ENCODE data around the gene RIN3.
A peak's percentile ranks its signal among the peaks of the same experiment; 100 is the strongest.

DNA sequence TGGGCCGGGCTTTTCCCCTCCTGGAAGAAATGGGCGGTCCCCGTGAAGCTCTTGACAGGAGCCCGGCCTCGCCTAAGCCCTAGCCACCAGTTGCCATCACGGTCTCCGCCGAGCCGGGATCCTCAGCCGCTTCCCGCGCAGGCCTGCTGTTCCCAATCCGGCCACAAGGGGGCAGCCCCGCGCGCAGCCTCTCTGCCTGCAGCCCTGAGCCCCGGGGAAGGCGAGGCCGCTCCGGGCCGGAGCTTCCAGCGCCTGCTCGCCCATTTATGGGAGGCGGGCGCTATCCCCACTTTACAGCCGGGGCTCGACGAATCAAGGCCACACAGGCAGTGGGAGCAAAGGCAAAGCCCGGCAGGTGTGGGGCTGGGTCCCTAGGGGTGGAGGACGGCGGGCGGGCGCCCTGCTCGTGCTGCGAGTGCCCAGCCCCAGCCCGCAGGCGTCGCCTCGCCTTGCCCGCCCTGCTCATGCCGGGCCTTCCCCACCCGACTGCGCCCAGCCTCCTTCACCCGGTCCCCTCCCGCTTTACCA, 173.4 kb downstream of the RIN3 start:
- TF ChIP-seq STAT1 (conservative IDR thresholded peaks at IDR 0.05) (no peak), MYC (IDR thresholded peaks at IDR 0.05; ENCODE audit: insufficient read depth, insufficient read length, insufficient replicate concordance, low read length, severe bottlenecking) (no peak), ZNF24 (IDR thresholded peaks at IDR 0.05) (no peak), TCF7 (IDR thresholded peaks at IDR 0.05; ENCODE audit: borderline replicate concordance) (no peak), SIX5 (IDR thresholded peaks at IDR 0.05; ENCODE audit: low read depth, low read length, severe bottlenecking) (no peak), TCF12 (IDR thresholded peaks at IDR 0.05; ENCODE audit: low read depth, low read length) (no peak), SP1 (IDR thresholded peaks at IDR 0.05; ENCODE audit: low read depth, low read length) (no peak), EP300 (IDR thresholded peaks at IDR 0.05; ENCODE audit: borderline replicate concordance in 1 of 2, control insufficient read depth in 1 of 2, low read depth in 2 of 2, low read length in 2 of 2) (no peak)
- TF ChIP-seq, protein P1, sequence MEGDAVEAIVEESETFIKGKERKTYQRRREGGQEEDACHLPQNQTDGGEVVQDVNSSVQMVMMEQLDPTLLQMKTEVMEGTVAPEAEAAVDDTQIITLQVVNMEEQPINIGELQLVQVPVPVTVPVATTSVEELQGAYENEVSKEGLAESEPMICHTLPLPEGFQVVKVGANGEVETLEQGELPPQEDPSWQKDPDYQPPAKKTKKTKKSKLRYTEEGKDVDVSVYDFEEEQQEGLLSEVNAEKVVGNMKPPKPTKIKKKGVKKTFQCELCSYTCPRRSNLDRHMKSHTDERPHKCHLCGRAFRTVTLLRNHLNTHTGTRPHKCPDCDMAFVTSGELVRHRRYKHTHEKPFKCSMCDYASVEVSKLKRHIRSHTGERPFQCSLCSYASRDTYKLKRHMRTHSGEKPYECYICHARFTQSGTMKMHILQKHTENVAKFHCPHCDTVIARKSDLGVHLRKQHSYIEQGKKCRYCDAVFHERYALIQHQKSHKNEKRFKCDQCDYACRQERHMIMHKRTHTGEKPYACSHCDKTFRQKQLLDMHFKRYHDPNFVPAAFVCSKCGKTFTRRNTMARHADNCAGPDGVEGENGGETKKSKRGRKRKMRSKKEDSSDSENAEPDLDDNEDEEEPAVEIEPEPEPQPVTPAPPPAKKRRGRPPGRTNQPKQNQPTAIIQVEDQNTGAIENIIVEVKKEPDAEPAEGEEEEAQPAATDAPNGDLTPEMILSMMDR (IDR thresholded peaks at IDR 0.05 in 2 of 3, conservative IDR thresholded peaks at IDR 0.05 in 1 of 3; ENCODE audit: control insufficient read depth in 2 of 3, extremely low read depth in 1 of 3, insufficient read depth in 1 of 3, low read depth in 3 of 3, low read length in 3 of 3) = peak; percentile 78 to 89 (median 84)
- TF ChIP-seq, protein P2, sequence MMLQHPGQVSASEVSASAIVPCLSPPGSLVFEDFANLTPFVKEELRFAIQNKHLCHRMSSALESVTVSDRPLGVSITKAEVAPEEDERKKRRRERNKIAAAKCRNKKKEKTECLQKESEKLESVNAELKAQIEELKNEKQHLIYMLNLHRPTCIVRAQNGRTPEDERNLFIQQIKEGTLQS (IDR thresholded peaks at IDR 0.05; ENCODE audit: borderline replicate concordance, extremely low read depth, low read depth, low read length) = no peak
- TF ChIP-seq, protein P3, sequence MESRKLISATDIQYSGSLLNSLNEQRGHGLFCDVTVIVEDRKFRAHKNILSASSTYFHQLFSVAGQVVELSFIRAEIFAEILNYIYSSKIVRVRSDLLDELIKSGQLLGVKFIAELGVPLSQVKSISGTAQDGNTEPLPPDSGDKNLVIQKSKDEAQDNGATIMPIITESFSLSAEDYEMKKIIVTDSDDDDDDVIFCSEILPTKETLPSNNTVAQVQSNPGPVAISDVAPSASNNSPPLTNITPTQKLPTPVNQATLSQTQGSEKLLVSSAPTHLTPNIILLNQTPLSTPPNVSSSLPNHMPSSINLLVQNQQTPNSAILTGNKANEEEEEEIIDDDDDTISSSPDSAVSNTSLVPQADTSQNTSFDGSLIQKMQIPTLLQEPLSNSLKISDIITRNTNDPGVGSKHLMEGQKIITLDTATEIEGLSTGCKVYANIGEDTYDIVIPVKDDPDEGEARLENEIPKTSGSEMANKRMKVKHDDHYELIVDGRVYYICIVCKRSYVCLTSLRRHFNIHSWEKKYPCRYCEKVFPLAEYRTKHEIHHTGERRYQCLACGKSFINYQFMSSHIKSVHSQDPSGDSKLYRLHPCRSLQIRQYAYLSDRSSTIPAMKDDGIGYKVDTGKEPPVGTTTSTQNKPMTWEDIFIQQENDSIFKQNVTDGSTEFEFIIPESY (IDR thresholded peaks at IDR 0.05) = peak; percentile 93
- TF ChIP-seq, protein P4, sequence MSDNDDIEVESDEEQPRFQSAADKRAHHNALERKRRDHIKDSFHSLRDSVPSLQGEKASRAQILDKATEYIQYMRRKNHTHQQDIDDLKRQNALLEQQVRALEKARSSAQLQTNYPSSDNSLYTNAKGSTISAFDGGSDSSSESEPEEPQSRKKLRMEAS (IDR thresholded peaks at IDR 0.05; ENCODE audit: low read depth, low read length) = no peak
